GM21423 (cell line): Measurements from ENCODE around the gene ASTL.

Experiments used
- ATAC-seq: cut with Tn5 transposase; IDR thresholded peaks from one replicate; pipeline ENCODE4 v1.9.1; 2021; ENCODE audit warnings: mild to moderate bottlenecking, moderate library complexity; ENCODE audit not compliant: unreplicated experiment

ASTL gene

GRCh38 chr2:96159084-96159830 is 21.0 kb upstream of the ASTL start:
- ATAC-seq, result no peak

GRCh38 chr2:96158554-96158940 is 20.2 kb upstream of the ASTL start:
- no peak for ATAC-seq

DNA sequence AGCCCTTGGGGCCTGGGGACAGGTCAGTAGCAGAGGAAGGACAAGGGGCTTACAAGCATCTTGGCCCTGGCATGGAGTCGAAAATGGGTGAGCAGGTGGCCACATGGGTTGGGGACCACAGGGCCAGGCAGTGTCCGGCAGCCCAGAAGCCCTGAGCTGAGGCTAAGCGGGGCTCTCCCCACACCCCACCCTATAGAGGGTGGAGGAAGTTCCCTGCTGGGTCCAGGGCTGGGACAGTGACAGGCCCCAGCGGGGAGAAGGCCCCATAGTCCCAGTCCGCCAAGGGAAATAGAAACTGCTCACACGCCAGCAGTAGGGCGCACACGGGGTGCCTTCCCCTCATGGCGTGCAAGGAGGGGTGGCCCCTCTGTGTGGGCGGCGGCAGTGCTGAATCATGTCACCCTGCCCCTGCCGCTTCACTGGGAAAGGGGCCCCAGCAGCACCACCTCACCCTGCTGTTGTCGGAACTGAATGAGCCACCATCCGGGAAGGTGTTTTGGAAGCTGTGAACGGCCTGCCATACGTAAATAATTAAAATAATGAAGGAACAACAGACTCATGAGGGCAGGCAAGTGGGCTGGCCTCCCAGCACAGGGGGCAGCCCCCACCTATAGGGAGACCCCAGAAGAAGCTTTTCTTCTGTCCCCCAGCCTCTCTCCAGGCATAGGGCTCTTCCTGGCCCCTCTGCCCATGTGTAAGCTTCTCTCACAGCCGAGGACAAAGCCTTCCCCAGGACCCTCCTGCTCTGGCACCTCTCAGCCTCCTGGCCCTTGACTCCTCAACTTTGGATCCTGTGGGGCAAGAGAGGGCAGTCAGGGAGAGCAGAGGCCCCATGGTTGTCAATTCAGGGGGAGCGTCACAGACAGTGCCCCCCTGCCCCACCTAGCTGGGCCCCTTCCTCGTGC is 19.6 kb upstream of the ASTL start:
- ATAC-seq, result peak; percentile 49

GRCh38 chr2:96156926-96157648 is 18.8 kb upstream of the ASTL start:
- peak; percentile 37 for ATAC-seq

GRCh38 chr2:96156011-96156820 is 17.9 kb upstream of the ASTL start:
- ATAC-seq, result no peak

- ATAC-seq, result no peak
Observed at GRCh38 chr2:96154506-96155380, 16.4 kb upstream of the ASTL start.

DNA sequence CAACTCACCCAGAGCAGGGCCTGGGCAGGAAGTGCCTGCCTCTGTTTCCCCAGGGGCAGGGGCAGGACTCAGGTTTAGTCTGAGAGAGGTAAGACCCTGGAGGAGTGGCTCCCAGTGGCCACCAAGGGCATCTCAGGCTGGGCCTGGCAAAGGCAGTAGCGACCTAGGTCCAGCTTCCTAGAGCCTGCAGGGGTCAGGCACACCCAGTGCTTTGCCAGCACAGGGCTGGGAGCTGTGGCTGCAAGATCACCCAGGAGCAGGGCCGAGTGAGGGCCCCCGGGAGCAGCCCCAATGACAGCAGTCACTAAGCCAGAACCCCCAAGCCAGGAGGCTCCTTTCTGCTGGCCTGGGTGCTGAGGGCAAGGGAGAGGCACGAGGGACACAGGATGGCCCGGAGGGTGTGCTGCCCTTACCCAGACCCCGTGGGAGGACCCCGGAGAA is 15.7 kb upstream of the ASTL start:
- no peak for ATAC-seq

GRCh38 chr2:96153291-96153713 is 15.0 kb upstream of the ASTL start:
- ATAC-seq, result no peak

GRCh38 chr2:96152304-96153161 is 14.2 kb upstream of the ASTL start:
- no peak for ATAC-seq

- ATAC-seq, result no peak
Observed at GRCh38 chr2:96151595-96152303, 13.4 kb upstream of the ASTL start.

DNA sequence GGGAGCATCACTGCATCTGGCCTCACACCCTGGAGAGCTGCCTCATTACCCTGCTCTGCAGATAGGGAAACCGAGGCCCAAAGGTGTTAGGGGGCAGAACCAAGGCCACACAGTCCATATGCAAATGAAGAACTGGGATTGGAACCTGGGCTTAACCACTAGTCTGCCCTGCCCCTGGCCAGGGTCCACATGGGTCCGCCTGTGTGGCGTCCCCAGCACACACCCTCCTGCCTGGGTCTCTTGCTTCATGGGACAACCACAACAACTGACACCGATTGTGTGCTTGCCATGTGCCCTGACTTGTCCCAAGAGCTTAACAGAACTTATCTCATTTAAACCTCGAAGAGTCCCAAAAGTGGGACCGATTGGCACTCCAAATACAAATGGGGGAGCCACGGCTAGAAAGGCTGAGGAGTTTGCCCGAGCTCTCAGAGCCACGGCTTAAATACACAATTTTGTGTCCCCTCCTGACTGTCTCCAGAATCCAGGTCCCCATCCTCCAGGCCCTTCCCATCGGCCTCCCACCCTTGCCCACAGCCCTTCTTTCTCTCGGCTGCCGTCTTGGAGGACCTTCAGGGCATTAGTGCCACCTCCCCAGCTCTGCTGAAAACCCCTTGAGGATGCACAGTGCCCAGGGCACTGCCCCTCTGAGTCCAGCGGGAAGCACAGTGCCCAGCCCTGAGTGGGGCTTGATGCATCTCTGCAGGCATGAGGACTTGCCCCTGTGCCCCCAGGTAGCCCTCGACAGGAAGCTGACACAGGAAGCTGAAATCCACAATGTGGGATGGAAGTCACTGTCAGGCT is 12.7 kb upstream of the ASTL start:
- ATAC-seq, result no peak

- no peak for ATAC-seq
Observed at GRCh38 chr2:96150007-96150640, 11.8 kb upstream of the ASTL start.

GRCh38 chr2:96148410-96149217 is 10.3 kb upstream of the ASTL start:
- ATAC-seq, result peak; percentile 31

DNA sequence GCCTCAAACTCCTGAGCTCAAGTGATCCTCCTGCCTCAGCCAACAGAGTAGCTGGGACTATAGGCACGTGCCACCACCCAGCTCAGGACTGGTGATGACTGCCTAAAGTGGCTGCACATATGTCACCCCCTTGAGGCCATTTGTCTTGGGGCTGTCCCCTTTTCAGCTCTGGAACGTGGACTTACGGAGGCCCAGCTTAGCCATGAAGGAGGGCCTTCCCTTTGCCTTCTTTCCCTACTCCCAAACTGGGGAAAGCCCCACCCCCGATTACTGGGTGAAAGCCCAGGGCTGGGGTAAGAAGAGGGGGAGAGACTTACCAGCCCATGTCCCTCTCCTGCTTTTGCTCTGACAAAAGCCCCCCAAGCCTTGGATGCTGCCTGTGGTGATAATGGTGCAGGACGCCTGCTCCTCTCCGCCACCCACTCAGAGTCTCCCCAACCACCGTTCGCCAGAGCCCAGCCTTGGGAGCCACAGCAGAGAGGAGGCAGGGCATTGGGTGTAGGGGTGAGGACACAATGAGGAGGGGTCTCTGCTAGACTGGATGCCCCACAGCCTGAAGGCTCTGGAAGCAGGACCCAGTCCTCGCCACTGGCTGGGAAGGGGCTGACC is 9.4 kb upstream of the ASTL start:
- ATAC-seq, result no peak

DNA sequence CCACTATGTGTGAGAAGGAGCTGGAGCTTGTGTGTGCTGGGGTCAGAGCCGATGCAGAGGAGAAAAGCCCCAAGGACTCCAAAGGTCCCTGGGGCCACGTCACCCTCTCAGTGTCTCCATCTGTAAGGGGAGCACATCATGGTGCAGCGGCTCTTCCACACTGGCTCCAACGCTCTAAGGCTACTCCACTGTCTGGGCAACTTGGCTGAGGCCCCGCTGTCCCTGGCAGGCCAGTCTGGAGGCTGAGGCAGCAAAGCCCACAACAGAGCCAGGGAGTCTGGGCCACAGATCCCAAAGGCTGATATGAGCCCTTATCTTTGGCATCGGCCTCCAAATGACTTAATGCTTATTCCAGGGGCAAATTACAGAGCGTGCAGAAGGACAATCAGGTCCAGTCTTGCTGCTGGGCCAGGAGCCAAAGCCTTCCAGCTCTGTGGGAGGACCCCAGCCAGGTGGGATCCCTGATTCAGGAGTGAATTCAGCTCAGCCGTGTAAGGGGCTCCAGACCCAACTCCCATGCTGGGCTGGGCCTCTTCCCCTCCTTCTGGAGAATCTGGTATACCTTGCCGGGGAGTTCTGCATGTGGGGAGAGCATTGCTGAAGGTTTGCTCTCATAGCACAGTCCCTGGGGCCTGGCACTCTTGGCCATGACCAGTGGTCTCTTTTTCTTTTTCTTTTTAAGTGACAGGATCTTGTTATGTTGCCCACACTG is 8.7 kb upstream of the ASTL start:
- no peak for ATAC-seq
